Measurements from ENCODE around the gene OTC.

The OTC gene

GRCh38 chrX:38468563-38469157 is 116.3 kb downstream of the OTC start:
- Histone ChIP-seq H3F3A (ENCODE audit: insufficient read depth, low read length) (no peaks in the 10 kb centered on the region), H3K36me3 (ENCODE audit: insufficient read depth, low read length) (no peaks in the 10 kb centered on the region), H3K9ac (ENCODE audit: low read length) (no peak overlapping the region), H3K9me3 (ENCODE audit: low read length) (no peaks in the 10 kb centered on the region), H3K79me2 (ENCODE audit: insufficient read depth, low read length) (no peaks in the 10 kb centered on the region), H3K27ac (ENCODE audit: low read depth, low read length, poor library complexity, severe bottlenecking) (no peak overlapping the region), H3K9me2 (ENCODE audit: low read depth, low read length) (no peaks in the 10 kb centered on the region), H4K20me1 (ENCODE audit: insufficient read depth, low read length) (no peaks in the 10 kb centered on the region), H3K27me3 (ENCODE audit: insufficient read depth, low read length) (no peaks in the 10 kb centered on the region), H3K4me2 (ENCODE audit: low read length) (no peak overlapping the region), H3K4me3 (ENCODE audit: low read depth, low read length, poor library complexity, severe bottlenecking) (no peak overlapping the region), H3K4me1 (ENCODE audit: insufficient read depth, low read length, severe bottlenecking) (no peaks in the 10 kb centered on the region), H2AFZ (ENCODE audit: low read length) (no peak overlapping the region)
- no peak for TF ChIP-seq CTCF (IDR thresholded peaks at IDR 0.05; ENCODE audit: low read length)
- TF ChIP-seq EZH2 (IDR thresholded peaks at IDR 0.05; ENCODE audit: borderline replicate concordance, low read length): no peak
